Activated T-cell treated with anti-CD3 and anti-CD28 coated beads, Interleukin-2, amount 50 U/mL, for 4 hours (primary cell): ENCODE results near the gene RPS21. TPM values are rescaled to one million over a fixed set of nuclear protein-coding genes. Genes with fewer than 3 reads are reported as not detected.

Source experiments
- ATAC-seq, 2 donors: fragments of 200-7000 bp; cut with Tn5 transposase; one replicate each; pipeline ENCODE4 v1.10.0; 2021
- DNase-seq: peaks from one replicate; pipeline ENCODE4 v3.0.0-alpha.2; 2020
- H3K27me3 Mint-ChIP-seq: one replicate; pipeline ENCODE4 v1.8.0; 2021; ENCODE audit warnings: low read depth, mixed read lengths
- H3K36me3 Mint-ChIP-seq: one replicate; pipeline ENCODE4 v1.8.0; 2022; ENCODE audit warnings: mixed read lengths; ENCODE audit not compliant: insufficient read depth
- H3K4me1 Mint-ChIP-seq: one replicate; pipeline ENCODE4 v1.8.0; 2021; ENCODE audit warnings: low read depth, mixed read lengths
- H3K4me3 Mint-ChIP-seq: one replicate; pipeline ENCODE4 v1.8.0; 2021; ENCODE audit warnings: mild to moderate bottlenecking, moderate library complexity, mixed read lengths
- H3K9me3 Mint-ChIP-seq: one replicate; pipeline ENCODE4 v1.8.0; 2021; ENCODE audit warnings: mixed read lengths
- total RNA-seq, 3 donors: library from RNA; stranded (reverse); gene quantifications; one replicate each; pipeline ENCODE4 v1.2.1, GENCODE V29; 2021

RPS21 gene
- total RNA-seq, 3 donors from 2014 or later, result 2,653 to 2,730 (median 2,725) TPM

- H3K4me3 Mint-ChIP-seq, result no peak overlapping the region
- peaks cover 18% of the 10 kb centered on the region for H3K4me1 Mint-ChIP-seq
- DNase-seq (no peak), ATAC-seq (no peak)
- no peaks in the 10 kb centered on the region for H3K9me3 Mint-ChIP-seq
- H3K36me3 Mint-ChIP-seq, result peaks cover 3% of the 10 kb centered on the region
- no peaks in the 10 kb centered on the region for H3K27me3 Mint-ChIP-seq
Measured at GRCh38 chr20:62402456-62403150, 15.7 kb downstream of the RPS21 start.

- Mint-ChIP-seq H3K27me3 (no peaks in the 10 kb centered on the region), H3K4me3 (no peak overlapping the region), H3K36me3 (peaks cover 2% of the 10 kb centered on the region), H3K4me1 (peaks cover 18% of the 10 kb centered on the region), H3K9me3 (no peaks in the 10 kb centered on the region)
- no peak for ATAC-seq
- DNase-seq, result no peak
Measured at GRCh38 chr20:62403331-62403730, 16.4 kb downstream of the RPS21 start.

- DNase-seq (no peak), ATAC-seq (no peak)
- no peaks in the 10 kb centered on the region for H3K9me3 Mint-ChIP-seq
- H3K36me3 Mint-ChIP-seq, result peaks cover 2% of the 10 kb centered on the region
- H3K4me1 Mint-ChIP-seq, result peaks cover 18% of the 10 kb centered on the region
- peak overlapping the region; percentile 16 for H3K4me3 Mint-ChIP-seq
- no peaks in the 10 kb centered on the region for H3K27me3 Mint-ChIP-seq
Measured at GRCh38 chr20:62404112-62404665, 17.3 kb downstream of the RPS21 start.

- no peaks in the 10 kb centered on the region for H3K9me3 Mint-ChIP-seq
- H3K36me3 Mint-ChIP-seq, result peaks cover 2% of the 10 kb centered on the region
- H3K4me3 Mint-ChIP-seq, result no peak overlapping the region
- peaks cover 22% of the 10 kb centered on the region for H3K4me1 Mint-ChIP-seq
- no peaks in the 10 kb centered on the region for H3K27me3 Mint-ChIP-seq
- DNase-seq (no peak), ATAC-seq (no peak)
Measured at GRCh38 chr20:62404761-62405107, 17.8 kb downstream of the RPS21 start.

- no peaks in the 10 kb centered on the region for H3K27me3 Mint-ChIP-seq
- ATAC-seq, result no peak
- peak overlapping the region; percentile 80 for H3K4me3 Mint-ChIP-seq
Measured at GRCh38 chr20:62405108-62405980, 18.4 kb downstream of the RPS21 start.

GRCh38 chr20:62405981-62406513 lies 19.1 kb downstream of the RPS21 start:
- Mint-ChIP-seq H3K9me3 (no peaks in the 10 kb centered on the region), H3K4me3 (peak overlapping the region; percentile 80), H3K4me1 (peaks cover 27% of the 10 kb centered on the region), H3K27me3 (no peaks in the 10 kb centered on the region), H3K36me3 (peaks cover 2% of the 10 kb centered on the region)
- ATAC-seq, result no peak
- DNase-seq, result no peak

More at GRCh38 chr20:62405108-62405980, 18.4 kb downstream of the RPS21 start:
- DNase-seq, result no peak
- Mint-ChIP-seq H3K36me3 (peaks cover 2% of the 10 kb centered on the region), H3K9me3 (no peaks in the 10 kb centered on the region), H3K4me1 (peaks cover 26% of the 10 kb centered on the region)

- H3K4me1 Mint-ChIP-seq, result peaks cover 27% of the 10 kb centered on the region
- H3K4me3 Mint-ChIP-seq, result peak overlapping the region; percentile 80
- ATAC-seq (peak; percentile 3), DNase-seq (no peak)
- peaks cover 2% of the 10 kb centered on the region for H3K36me3 Mint-ChIP-seq
- no peaks in the 10 kb centered on the region for H3K9me3 Mint-ChIP-seq
- no peaks in the 10 kb centered on the region for H3K27me3 Mint-ChIP-seq
Measured at GRCh38 chr20:62406635-62407176, 19.8 kb downstream of the RPS21 start.

- no peaks in the 10 kb centered on the region for H3K27me3 Mint-ChIP-seq
- no peaks in the 10 kb centered on the region for H3K9me3 Mint-ChIP-seq
- ATAC-seq (peak; percentile 95), DNase-seq (peak; percentile 86)
- peaks cover 27% of the 10 kb centered on the region for H3K4me1 Mint-ChIP-seq
- peaks cover 2% of the 10 kb centered on the region for H3K36me3 Mint-ChIP-seq
- H3K4me3 Mint-ChIP-seq, result peak within 1 kb of the TSS; percentile 80
Measured at GRCh38 chr20:62407221-62407992, 20.5 kb downstream of the RPS21 start, which contains the start of gene CABLES2. CABLES2 (minus strand) TSS chr20:62407285; CDS start chr20:62407276, 9 bp downstream.

GRCh38 chr20:62408055-62408454 lies 21.2 kb downstream of the RPS21 start:
- DNase-seq, result no peak
- Mint-ChIP-seq H3K9me3 (no peaks in the 10 kb centered on the region), H3K4me3 (peak overlapping the region; percentile 80), H3K4me1 (peaks cover 27% of the 10 kb centered on the region), H3K36me3 (peaks cover 2% of the 10 kb centered on the region), H3K27me3 (no peaks in the 10 kb centered on the region)
- no peak for ATAC-seq

- Mint-ChIP-seq H3K9me3 (no peaks in the 10 kb centered on the region), H3K27me3 (no peaks in the 10 kb centered on the region), H3K4me1 (peaks cover 27% of the 10 kb centered on the region), H3K4me3 (no peak overlapping the region), H3K36me3 (no peaks in the 10 kb centered on the region)
- ATAC-seq (no peak), DNase-seq (no peak)
Measured at GRCh38 chr20:62408640-62409039, 21.7 kb downstream of the RPS21 start.

- H3K27me3 Mint-ChIP-seq, result no peaks in the 10 kb centered on the region
- peak overlapping the region; percentile 29 for H3K4me3 Mint-ChIP-seq
- H3K9me3 Mint-ChIP-seq, result no peaks in the 10 kb centered on the region
- H3K36me3 Mint-ChIP-seq, result no peaks in the 10 kb centered on the region
- DNase-seq, result no peak
- peaks cover 22% of the 10 kb centered on the region for H3K4me1 Mint-ChIP-seq
- ATAC-seq, result no peak
Measured at GRCh38 chr20:62409086-62409853, 22.4 kb downstream of the RPS21 start.

GRCh38 chr20:62409931-62410745 lies 23.2 kb downstream of the RPS21 start:
- no peaks in the 10 kb centered on the region for H3K27me3 Mint-ChIP-seq
- H3K4me1 Mint-ChIP-seq, result peaks cover 19% of the 10 kb centered on the region
- H3K9me3 Mint-ChIP-seq, result no peaks in the 10 kb centered on the region
- H3K4me3 Mint-ChIP-seq, result peak overlapping the region; percentile 29
- H3K36me3 Mint-ChIP-seq, result no peaks in the 10 kb centered on the region
- DNase-seq (peak; percentile 22), ATAC-seq (no peak)
